SU-DHL-6 (cell line): ENCODE data around the gene CREBBP.

Source experiments
- H2AFZ ChIP-seq: fragments of 200-600 bp; sonication (generic); 2 replicates; pipeline ENCODE4 v1.6.1; 2014; ENCODE audit warnings: low read depth, mild to moderate bottlenecking, moderate library complexity, mixed read lengths, antibody characterized with exemption, low read length; ENCODE audit not compliant: severe bottlenecking
- H3F3A ChIP-seq: fragments of 200-600 bp; shearing (Covaris generic); 2 replicates; pipeline ENCODE4 v1.6.0; 2016; ENCODE audit warnings: antibody characterized with exemption, mild to moderate bottlenecking; ENCODE audit not compliant: insufficient read depth
- H3K27ac ChIP-seq: fragments of 200-600 bp; sonication (generic); 2 replicates; pipeline ENCODE4 v1.5.1; 2016; ENCODE audit warnings: low read depth, mild to moderate bottlenecking, low read length, moderate library complexity, mixed read lengths
- H3K27me3 ChIP-seq: fragments of 200-600 bp; sonication (generic), shearing (Covaris generic); 2 replicates; pipeline ENCODE4 v1.6.0; 2014; ENCODE audit warnings: mild to moderate bottlenecking, low read length
- H3K36me3 ChIP-seq: fragments of 200-600 bp; sonication (generic); 2 replicates; pipeline ENCODE4 v1.6.1; 2014; ENCODE audit warnings: mild to moderate bottlenecking, low read length, mixed read lengths
- H3K4me2 ChIP-seq: fragments of 300-600, 200-600 bp; shearing (Covaris generic), sonication (generic); 2 replicates; pipeline ENCODE4 v1.6.0; 2014; ENCODE audit warnings: low read length, low read depth, mild to moderate bottlenecking; ENCODE audit not compliant: poor library complexity, severe bottlenecking
- H3K4me3 ChIP-seq: fragments of 200-600 bp; sonication (generic); 2 replicates; pipeline ENCODE4 v1.5.1; 2014; ENCODE audit warnings: antibody characterized with exemption, low read length, mild to moderate bottlenecking, mixed read lengths; ENCODE audit not compliant: insufficient read depth, poor library complexity, severe bottlenecking
- H3K79me2 ChIP-seq: fragments of 200-600 bp; sonication (generic); 2 replicates; pipeline ENCODE4 v1.6.1; 2014; ENCODE audit warnings: mild to moderate bottlenecking, low read length, moderate library complexity; ENCODE audit not compliant: insufficient read depth
- H3K9ac ChIP-seq: fragments of 200-600 bp; sonication (generic); 2 replicates; pipeline ENCODE4 v1.7.0; 2014; ENCODE audit warnings: mild to moderate bottlenecking, low read length
- H3K9me2 ChIP-seq: fragments of 200-600 bp; sonication (generic); replicated peaks from 2 replicates; pipeline ENCODE4 v1.6.1; 2014; ENCODE audit warnings: low read length; ENCODE audit not compliant: insufficient read depth
- H3K9me3 ChIP-seq: fragments of 200-600 bp; sonication (generic); 2 replicates; pipeline ENCODE4 v1.6.1; 2014; ENCODE audit warnings: low read length, mixed read lengths; ENCODE audit not compliant: insufficient read depth
- H4K20me1 ChIP-seq: fragments of 200-600 bp; sonication (generic); 2 replicates; pipeline ENCODE4 v1.6.1; 2014; ENCODE audit warnings: low read depth, mild to moderate bottlenecking, antibody characterized with exemption, low read length, moderate library complexity, mixed read lengths
- CTCF ChIP-seq: fragments of 200-600 bp; sonication (generic); IDR thresholded peaks from one replicate; pipeline ENCODE4 v1.5.1; 2017; ENCODE audit warnings: antibody characterized with exemption, mild to moderate bottlenecking, low read length, moderate library complexity; ENCODE audit not compliant: insufficient read depth, poor library complexity, severe bottlenecking
- EZH2phosphoT487 ChIP-seq: fragments of 200-600 bp; sonication (generic), shearing (Covaris generic); conservative IDR thresholded peaks from 2 replicates; pipeline ENCODE4 v1.6.1; 2018; ENCODE audit warnings: mild to moderate bottlenecking, antibody characterized with exemption, low read length, moderate library complexity, mixed read lengths

The CREBBP gene

GRCh38 chr16:3745751-3746355 lies 134.7 kb downstream of the CREBBP start:
- Histone ChIP-seq H3F3A (no peaks in the 10 kb centered on the region), H3K4me2 (no peak overlapping the region), H3K36me3 (peaks cover 15% of the 10 kb centered on the region; the same call in 1 of the 2 replicates), H3K27ac (no peak overlapping the region), H3K4me3 (no peak overlapping the region), H3K9me3 (no peaks in the 10 kb centered on the region), H2AFZ (no peak overlapping the region), H3K9me2 (no peaks in the 10 kb centered on the region), H3K79me2 (no peaks in the 10 kb centered on the region), H3K9ac (no peak overlapping the region), H3K27me3 (no peaks in the 10 kb centered on the region), H4K20me1 (no peaks in the 10 kb centered on the region; the same call in 1 of the 2 replicates)
- TF ChIP-seq CTCF (no peak), EZH2phosphoT487 (no peak)

GRCh38 chr16:3744018-3744417 lies 136.5 kb downstream of the CREBBP start:
- TF ChIP-seq EZH2phosphoT487: no peak
- TF ChIP-seq CTCF: no peak
- Histone ChIP-seq H3K27me3 (no peaks in the 10 kb centered on the region), H3K36me3 (peaks cover 7% of the 10 kb centered on the region; the same call in 1 of the 2 replicates)

DNA sequence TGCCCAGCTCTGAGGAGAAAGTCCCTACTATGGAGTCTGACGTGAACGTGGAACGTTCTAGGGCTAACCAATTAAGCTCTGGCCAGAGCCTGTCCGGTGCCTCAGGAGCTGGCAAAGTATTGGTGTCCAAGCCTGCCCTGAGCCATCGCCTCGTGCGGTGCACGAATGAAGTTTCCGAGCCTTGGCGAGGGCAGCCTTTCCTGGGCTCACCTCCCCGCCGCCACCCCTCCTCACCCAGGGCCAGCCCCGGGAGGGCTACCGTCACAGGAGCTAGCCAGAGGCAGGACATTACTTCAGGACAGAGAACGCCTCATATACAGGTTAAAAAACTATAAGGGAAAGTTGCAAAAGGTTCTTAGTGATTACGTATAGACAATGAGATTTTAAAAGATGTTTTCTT lies 139.6 kb downstream of the CREBBP start:
- Histone ChIP-seq H3K4me3 (no peak overlapping the region), H3K4me2 (no peak overlapping the region), H3K27me3 (no peaks in the 10 kb centered on the region), H3K9me3 (no peaks in the 10 kb centered on the region), H2AFZ (no peak overlapping the region), H3K9ac (no peak overlapping the region), H3K27ac (no peak overlapping the region), H4K20me1 (no peaks in the 10 kb centered on the region), H3K36me3 (peaks cover 7% of the 10 kb centered on the region; the same call in 1 of the 2 replicates), H3F3A (no peaks in the 10 kb centered on the region), H3K79me2 (no peaks in the 10 kb centered on the region), H3K9me2 (no peaks in the 10 kb centered on the region)
- TF ChIP-seq CTCF (no peak), EZH2phosphoT487 (no peak)

More at GRCh38 chr16:3744018-3744417, 136.5 kb downstream of the CREBBP start:
- Histone ChIP-seq H3K79me2 (no peaks in the 10 kb centered on the region), H3K4me2 (no peak overlapping the region), H2AFZ (no peak overlapping the region), H4K20me1 (no peaks in the 10 kb centered on the region), H3K9me2 (no peaks in the 10 kb centered on the region), H3K4me3 (no peak overlapping the region), H3K27ac (no peak overlapping the region), H3K9me3 (no peaks in the 10 kb centered on the region), H3F3A (no peaks in the 10 kb centered on the region), H3K9ac (no peak overlapping the region)
